Erythroblast (primary cell): ENCODE results near the gene WDFY1.

Source experiments
- GATA1 ChIP-seq: IDR thresholded peaks from 2 replicates; pipeline ENCODE4 v1.6.1; 2011; ENCODE audit warnings: low read depth, mild to moderate bottlenecking, control low read depth, low read length, moderate library complexity
- POLR2A ChIP-seq: IDR thresholded peaks from 2 replicates; pipeline ENCODE4 v1.6.1; 2011; ENCODE audit warnings: mild to moderate bottlenecking, low read length

DNA sequence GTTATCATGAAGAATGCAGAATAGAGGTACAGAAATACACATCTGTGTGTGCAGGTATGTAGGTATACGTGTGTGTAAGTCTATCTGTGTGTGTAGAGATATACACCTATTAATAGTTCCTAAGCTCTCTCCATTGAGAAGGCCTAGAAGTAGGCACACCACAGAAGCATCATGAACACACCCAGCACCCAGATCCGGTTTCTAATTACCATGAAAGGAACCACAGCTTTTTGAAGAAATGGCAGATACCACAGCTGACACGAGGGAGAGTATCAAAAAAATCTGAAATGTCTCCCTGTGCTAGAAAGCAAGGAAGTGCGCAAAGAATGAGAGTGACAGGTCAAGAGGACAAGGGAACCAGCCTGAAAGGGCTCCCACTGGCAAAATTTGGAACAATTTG lies 80.0 kb downstream of the WDFY1 start:
- TF ChIP-seq POLR2A = no peak
- TF ChIP-seq GATA1 = no peak
